GM12891 (cell line): ENCODE data around the gene TLCD4.

Experiments used
- POLR2A ChIP-seq: IDR thresholded peaks from 2 replicates; pipeline ENCODE4 v1.6.1; 2011; ENCODE audit warnings: low read depth, low read length, control low read depth
- POLR2AphosphoS5 ChIP-seq: IDR thresholded peaks from 2 replicates; pipeline ENCODE4 v1.6.1; 2011; ENCODE audit warnings: low read depth, low read length, control low read depth
- SPI1 ChIP-seq: IDR thresholded peaks from 2 replicates; pipeline ENCODE4 v1.6.1; 2011; ENCODE audit warnings: low read depth, low read length, control low read depth
- TAF1 ChIP-seq: IDR thresholded peaks from 2 replicates; pipeline ENCODE4 v1.6.1; 2011; ENCODE audit warnings: low read depth, low read length, control low read depth

- TF ChIP-seq POLR2A (no peak), POLR2AphosphoS5 (no peak), TAF1 (no peak), SPI1 (no peak)
Observed at GRCh38 chr1:95138223-95138622, 21.1 kb downstream of the TLCD4 start.
